Gastrocnemius medialis (tissue), 4 donors: Measurements from ENCODE around the gene SFI1.

ENCODE experiments used
- POLR2A ChIP-seq, 2 donors: fragments of 450-650 bp; IDR thresholded peaks; one replicate each; pipeline ENCODE4 v1.6.1; 2017; ENCODE audit warnings: antibody characterized with exemption in 2 of 2, mild to moderate bottlenecking in 2 of 2, moderate library complexity in 2 of 2
- TF ChIP-seq, protein P1 (sequence below), 5 experiments: fragments of 450-650 bp in 3 of 5; fragments of 200-600 bp in 2 of 5; sonication (generic) in 2 of 5; IDR thresholded peaks in 4 of 5; conservative IDR thresholded peaks in 1 of 5; 1 replicate in 4 of 5; 2 replicates in 1 of 5; pipeline ENCODE4 v1.5.1; 2016 to 2019; ENCODE audit warnings: antibody characterized with exemption in 5 of 5, mild to moderate bottlenecking in 3 of 5, moderate library complexity in 3 of 5

DNA sequence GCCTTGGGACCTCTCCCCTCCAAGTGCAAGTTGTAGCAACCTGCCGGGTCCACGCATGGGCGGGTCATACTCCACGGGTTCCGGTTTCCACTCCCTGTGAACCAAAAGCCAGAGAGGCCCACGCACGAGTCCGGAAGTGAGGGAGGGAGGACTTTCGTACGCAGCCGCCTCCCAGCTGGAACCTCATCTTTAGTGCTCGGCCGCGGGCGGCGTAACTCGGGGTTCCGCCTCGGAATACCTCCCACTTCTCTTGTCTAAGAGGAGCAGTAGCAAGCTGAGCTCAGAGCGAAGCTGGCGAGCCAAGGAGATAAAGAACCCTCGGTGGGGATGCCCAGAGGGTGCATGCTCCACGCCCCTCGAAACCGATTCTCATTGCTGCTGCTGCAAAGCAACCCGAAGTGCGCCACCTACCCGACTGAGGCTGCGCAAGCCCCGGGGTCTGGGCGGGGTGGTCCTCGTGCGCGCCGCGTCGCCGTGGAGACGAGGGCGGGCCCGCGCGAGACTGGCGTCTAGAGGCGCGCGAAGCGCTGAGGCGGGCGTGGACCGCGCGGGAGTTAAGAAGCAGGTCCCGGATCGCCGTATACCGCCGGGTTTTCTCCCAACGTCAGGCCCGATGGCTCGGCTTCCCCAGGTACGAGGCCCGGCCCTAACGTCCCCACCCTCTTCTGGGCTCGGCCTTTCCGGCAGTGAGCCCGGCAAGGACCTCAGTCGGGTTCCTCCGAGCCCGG lies at the start of gene SFI1:
- TF ChIP-seq, protein P1, sequence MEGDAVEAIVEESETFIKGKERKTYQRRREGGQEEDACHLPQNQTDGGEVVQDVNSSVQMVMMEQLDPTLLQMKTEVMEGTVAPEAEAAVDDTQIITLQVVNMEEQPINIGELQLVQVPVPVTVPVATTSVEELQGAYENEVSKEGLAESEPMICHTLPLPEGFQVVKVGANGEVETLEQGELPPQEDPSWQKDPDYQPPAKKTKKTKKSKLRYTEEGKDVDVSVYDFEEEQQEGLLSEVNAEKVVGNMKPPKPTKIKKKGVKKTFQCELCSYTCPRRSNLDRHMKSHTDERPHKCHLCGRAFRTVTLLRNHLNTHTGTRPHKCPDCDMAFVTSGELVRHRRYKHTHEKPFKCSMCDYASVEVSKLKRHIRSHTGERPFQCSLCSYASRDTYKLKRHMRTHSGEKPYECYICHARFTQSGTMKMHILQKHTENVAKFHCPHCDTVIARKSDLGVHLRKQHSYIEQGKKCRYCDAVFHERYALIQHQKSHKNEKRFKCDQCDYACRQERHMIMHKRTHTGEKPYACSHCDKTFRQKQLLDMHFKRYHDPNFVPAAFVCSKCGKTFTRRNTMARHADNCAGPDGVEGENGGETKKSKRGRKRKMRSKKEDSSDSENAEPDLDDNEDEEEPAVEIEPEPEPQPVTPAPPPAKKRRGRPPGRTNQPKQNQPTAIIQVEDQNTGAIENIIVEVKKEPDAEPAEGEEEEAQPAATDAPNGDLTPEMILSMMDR (IDR thresholded peaks at IDR 0.05 in 4 of 5, conservative IDR thresholded peaks at IDR 0.05 in 1 of 5) = peak in 2 of 5 experiments; percentile 16 to 34
- peak in 1 of 2 donors; percentile 13 for TF ChIP-seq POLR2A (IDR thresholded peaks at IDR 0.05)
